Loucy (cell line): ENCODE results near the gene ABCA3.
"Not testable (repeated sequence)": the region's sequence is repeated elsewhere in the genome, so short reads cannot be mapped to it uniquely, and the experiment has no call there.

Experiments
- H2AFZ ChIP-seq: fragments of 200-600 bp; sonication (generic); 2 replicates; pipeline ENCODE4 v1.6.0; 2016; ENCODE audit warnings: antibody characterized with exemption, mild to moderate bottlenecking, low read length, moderate library complexity
- H3F3A ChIP-seq: fragments of 200-600 bp; 2 replicates; pipeline ENCODE4 v1.6.0; 2016; ENCODE audit warnings: antibody characterized with exemption, low read depth, mild to moderate bottlenecking
- H3K27me3 ChIP-seq: fragments of 200-600 bp; sonication (generic); 2 replicates; pipeline ENCODE4 v1.6.1; 2014; ENCODE audit warnings: low read length, mild to moderate bottlenecking; ENCODE audit not compliant: insufficient read depth, poor library complexity, severe bottlenecking
- H3K36me3 ChIP-seq: fragments of 200-600 bp; sonication (generic); 2 replicates; pipeline ENCODE4 v1.6.1; 2016; ENCODE audit warnings: low read length; ENCODE audit not compliant: insufficient read depth
- H3K4me1 ChIP-seq: fragments of 200-600 bp; sonication (generic); 2 replicates; pipeline ENCODE4 v1.5.1; 2014; ENCODE audit warnings: low read length, mild to moderate bottlenecking; ENCODE audit not compliant: insufficient read depth, poor library complexity, severe bottlenecking
- H3K4me2 ChIP-seq: fragments of 200-600 bp; sonication (generic); 2 replicates; pipeline ENCODE4 v1.6.0; 2014; ENCODE audit warnings: antibody characterized with exemption, low read length, low read depth, mild to moderate bottlenecking; ENCODE audit not compliant: poor library complexity, severe bottlenecking
- H3K4me3 ChIP-seq: fragments of 200-600 bp; sonication (generic); 2 replicates; pipeline ENCODE4 v1.5.1; 2014; ENCODE audit warnings: low read length, mild to moderate bottlenecking, mixed read lengths; ENCODE audit not compliant: poor library complexity, severe bottlenecking
- H3K79me2 ChIP-seq: fragments of 200-600 bp; sonication (generic); 2 replicates; pipeline ENCODE4 v1.6.1; 2014; ENCODE audit warnings: low read length; ENCODE audit not compliant: insufficient read depth
- H3K9ac ChIP-seq: fragments of 200-600 bp; sonication (generic); 2 replicates; pipeline ENCODE4 v1.6.0; 2014; ENCODE audit warnings: mild to moderate bottlenecking, low read depth, low read length, moderate library complexity; ENCODE audit not compliant: poor library complexity, severe bottlenecking
- H3K9me2 ChIP-seq: fragments of 200-600 bp; sonication (generic); replicated peaks from 2 replicates; pipeline ENCODE4 v1.6.1; 2016; ENCODE audit warnings: low read depth, low read length, mixed read lengths
- H3K9me3 ChIP-seq: fragments of 200-600 bp; sonication (generic); 2 replicates; pipeline ENCODE4 v1.6.1; 2014; ENCODE audit warnings: mild to moderate bottlenecking, antibody characterized with exemption, low read length, low read depth; ENCODE audit not compliant: insufficient read depth
- H4K20me1 ChIP-seq: fragments of 200-600 bp; sonication (generic); 2 replicates; pipeline ENCODE4 v1.6.0; 2014; ENCODE audit warnings: antibody characterized with exemption, low read length, mild to moderate bottlenecking; ENCODE audit not compliant: insufficient read depth, poor library complexity, severe bottlenecking
- EZH2phosphoT487 ChIP-seq: fragments of 200-600 bp; IDR thresholded peaks from 2 replicates; pipeline ENCODE4 v1.6.1; 2018; ENCODE audit warnings: antibody characterized with exemption, mild to moderate bottlenecking, moderate library complexity, borderline replicate concordance
- TF ChIP-seq, protein P1 (sequence below): fragments of 200-600 bp; sonication (generic); conservative IDR thresholded peaks from 2 replicates; pipeline ENCODE4 v1.5.1; 2014; ENCODE audit warnings: mild to moderate bottlenecking, antibody characterized with exemption, low read length

ABCA3 gene

DNA sequence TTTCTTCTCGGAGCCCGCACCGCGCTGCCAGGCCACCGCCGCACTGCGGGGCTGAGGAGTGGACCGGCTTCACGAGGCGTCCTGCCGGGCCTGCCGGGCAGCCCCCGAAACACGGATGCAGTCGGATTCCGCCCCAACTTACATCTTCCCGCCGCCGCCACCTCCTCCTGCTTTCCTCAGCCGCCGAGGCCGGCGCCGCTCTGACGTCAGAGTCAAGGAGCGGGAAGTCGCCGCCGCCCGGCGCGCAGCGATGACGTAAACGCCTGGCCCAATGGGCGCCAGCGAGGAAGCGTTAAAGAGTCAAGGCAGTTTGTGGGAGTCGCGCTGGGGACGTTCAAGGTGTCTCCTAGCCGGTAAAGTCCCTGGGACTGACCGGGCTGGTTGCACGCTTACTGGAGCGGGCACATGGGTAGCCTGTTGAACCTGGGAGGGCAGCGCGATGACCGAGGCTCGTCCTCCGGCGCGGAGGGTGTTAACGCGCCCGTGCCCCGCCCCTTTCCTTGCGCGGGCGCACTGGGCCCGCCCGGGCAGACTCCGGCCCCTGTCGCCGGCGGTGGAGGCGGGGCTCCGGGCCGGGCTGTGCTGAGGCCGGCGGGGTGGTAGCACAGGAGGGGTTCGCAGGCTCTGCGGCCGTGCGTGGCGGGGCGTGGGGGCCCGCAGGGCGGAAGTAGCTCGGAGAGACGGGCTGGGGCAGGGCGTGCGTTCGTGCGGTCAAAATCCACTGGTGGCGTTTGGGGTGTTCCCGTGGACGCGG lies 72.4 kb downstream of the ABCA3 start, which contains the start of gene RNPS1:
RNPS1 (minus strand) TSS at position 214 of the 754 bp plus-strand sequence. CDS start 3,483 bp downstream, outside the sequence.
- Histone ChIP-seq H3K36me3 (peaks cover 7% of the 10 kb centered on the region; the same call in 1 of the 2 replicates), H3F3A (no peaks in the 10 kb centered on the region)

DNA sequence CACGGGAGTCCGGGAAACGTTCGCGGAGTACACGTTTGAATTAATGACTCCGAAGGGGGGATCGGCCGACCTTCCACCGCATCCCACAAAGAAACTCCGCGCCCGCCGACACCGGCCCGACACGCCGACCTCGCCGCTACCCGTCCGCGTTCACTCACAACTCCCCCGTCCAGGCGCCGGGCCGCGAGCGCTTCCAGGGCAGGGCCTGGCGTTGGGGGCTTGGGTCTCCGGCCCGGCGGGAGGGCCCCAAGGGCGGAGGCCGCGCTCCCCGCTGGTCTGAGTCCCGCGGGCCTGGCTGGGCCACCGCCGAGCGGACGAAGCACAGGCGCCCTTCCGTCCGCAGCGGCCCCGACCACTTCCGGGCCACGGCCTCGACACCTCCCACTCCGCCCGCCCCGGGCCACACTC lies 73.0 kb downstream of the ABCA3 start:
- H3K36me3 ChIP-seq, result peaks cover 11% of the 10 kb centered on the region; the same call in 1 of the 2 replicates
- peaks cover 63% of the 10 kb centered on the region for H3K79me2 ChIP-seq
- H3K4me3 ChIP-seq, result peak overlapping the region; percentile 82
- peaks cover 21% of the 10 kb centered on the region for H4K20me1 ChIP-seq
- not testable (repeated sequence) for H3K9me3 ChIP-seq, H3K27me3 ChIP-seq, H3F3A ChIP-seq, H3K9me2 ChIP-seq, H3K4me1 ChIP-seq
- H3K9ac ChIP-seq, result peak overlapping the region; percentile 79
- peak overlapping the region; percentile 84; the same call in 1 of the 2 replicates for H2AFZ ChIP-seq
- H3K4me2 ChIP-seq, result peak overlapping the region; percentile 76

More for the DNA sequence above, 72.4 kb downstream of the ABCA3 start, which contains the start of gene RNPS1:
- Histone ChIP-seq H3K4me2 (peak within 1 kb of the TSS; percentile 81), H4K20me1 (peaks cover 21% of the 10 kb centered on the region), H3K9me2 (no peaks in the 10 kb centered on the region), H3K4me3 (peak within 1 kb of the TSS; percentile 82), H3K79me2 (peaks cover 57% of the 10 kb centered on the region), H3K9ac (peak within 1 kb of the TSS; percentile 79), H3K9me3 (no peaks in the 10 kb centered on the region), H3K4me1 (peaks cover 9% of the 10 kb centered on the region), H2AFZ (peak within 1 kb of the TSS; percentile 84), H3K27me3 (peaks cover 4% of the 10 kb centered on the region)
- TF ChIP-seq EZH2phosphoT487, result no peak
- TF ChIP-seq, protein P1, sequence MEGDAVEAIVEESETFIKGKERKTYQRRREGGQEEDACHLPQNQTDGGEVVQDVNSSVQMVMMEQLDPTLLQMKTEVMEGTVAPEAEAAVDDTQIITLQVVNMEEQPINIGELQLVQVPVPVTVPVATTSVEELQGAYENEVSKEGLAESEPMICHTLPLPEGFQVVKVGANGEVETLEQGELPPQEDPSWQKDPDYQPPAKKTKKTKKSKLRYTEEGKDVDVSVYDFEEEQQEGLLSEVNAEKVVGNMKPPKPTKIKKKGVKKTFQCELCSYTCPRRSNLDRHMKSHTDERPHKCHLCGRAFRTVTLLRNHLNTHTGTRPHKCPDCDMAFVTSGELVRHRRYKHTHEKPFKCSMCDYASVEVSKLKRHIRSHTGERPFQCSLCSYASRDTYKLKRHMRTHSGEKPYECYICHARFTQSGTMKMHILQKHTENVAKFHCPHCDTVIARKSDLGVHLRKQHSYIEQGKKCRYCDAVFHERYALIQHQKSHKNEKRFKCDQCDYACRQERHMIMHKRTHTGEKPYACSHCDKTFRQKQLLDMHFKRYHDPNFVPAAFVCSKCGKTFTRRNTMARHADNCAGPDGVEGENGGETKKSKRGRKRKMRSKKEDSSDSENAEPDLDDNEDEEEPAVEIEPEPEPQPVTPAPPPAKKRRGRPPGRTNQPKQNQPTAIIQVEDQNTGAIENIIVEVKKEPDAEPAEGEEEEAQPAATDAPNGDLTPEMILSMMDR, result no peak

DNA sequence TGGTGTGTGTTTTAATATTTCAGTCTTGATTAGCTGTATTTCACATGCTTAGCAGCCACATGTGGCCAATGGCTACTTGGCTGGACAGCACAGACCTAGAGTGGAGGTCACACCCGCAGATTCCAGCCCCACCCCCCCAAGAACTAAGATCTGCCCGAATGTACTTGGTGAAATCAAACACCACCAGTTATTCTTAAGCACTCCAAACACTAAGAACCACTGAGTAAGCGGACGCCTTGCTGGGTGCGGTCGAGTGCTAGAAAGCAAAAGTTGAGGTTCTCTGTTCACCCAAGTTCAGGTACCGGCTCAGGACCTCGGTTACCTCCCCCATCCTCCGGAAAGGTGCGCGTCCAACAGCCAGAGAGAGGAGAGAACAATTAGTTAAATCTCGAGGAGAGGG lies 73.6 kb downstream of the ABCA3 start:
- peaks cover 17% of the 10 kb centered on the region; the same call in 1 of the 2 replicates for H3K36me3 ChIP-seq

DNA sequence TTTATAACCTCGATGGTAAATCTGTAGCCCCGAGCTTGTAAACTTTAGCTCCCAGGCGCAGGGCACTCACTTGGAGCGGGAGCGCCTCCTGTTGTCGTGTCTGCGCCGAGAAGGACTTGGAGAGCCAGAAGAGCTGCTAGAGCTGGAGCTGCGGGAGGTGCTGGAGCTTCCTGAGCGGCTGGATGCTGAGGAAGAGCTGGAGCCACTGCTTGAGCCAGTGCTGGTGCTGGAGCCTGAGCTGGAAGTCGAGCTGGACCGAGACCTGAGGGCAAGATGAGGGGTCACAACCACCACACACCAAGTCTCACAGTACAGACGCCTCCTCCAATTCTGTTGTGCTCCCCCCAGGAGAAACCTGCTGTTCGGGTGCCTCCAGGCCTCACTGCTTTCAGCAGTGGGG lies 77.5 kb downstream of the ABCA3 start:
- Histone ChIP-seq H3K79me2 (peaks cover 80% of the 10 kb centered on the region), H3K36me3 (peaks cover 37% of the 10 kb centered on the region; the same call in 1 of the 2 replicates), H4K20me1 (peaks cover 18% of the 10 kb centered on the region)
- not testable (repeated sequence) for H3K9me3 ChIP-seq, H3K4me3 ChIP-seq, H3K9me2 ChIP-seq, H2AFZ ChIP-seq, H3K27me3 ChIP-seq, H3K9ac ChIP-seq, H3K4me2 ChIP-seq, H3F3A ChIP-seq, H3K4me1 ChIP-seq

More for the DNA sequence above, 73.6 kb downstream of the ABCA3 start:
- Histone ChIP-seq H3K4me2 (peak overlapping the region; percentile 76), H3K79me2 (peaks cover 69% of the 10 kb centered on the region), H3K9ac (peak overlapping the region; percentile 79), H3K4me3 (peak overlapping the region; percentile 82), H4K20me1 (peaks cover 21% of the 10 kb centered on the region)
- H3K27me3 ChIP-seq, H3K9me2 ChIP-seq, H3F3A ChIP-seq, H2AFZ ChIP-seq, H3K4me1 ChIP-seq, H3K9me3 ChIP-seq: not testable (repeated sequence)
